GM20000 (cell line): ENCODE measurements around the gene TMIGD3.

Source experiments
- DNase-seq: peaks from one replicate; pipeline ENCODE4 v3.0.0; 2012; ENCODE audit warnings: low spot score
- TF ChIP-seq, protein P1 (sequence below): IDR thresholded peaks from 2 replicates; pipeline ENCODE4 v1.5.1; 2012; ENCODE audit warnings: mild to moderate bottlenecking, control low read depth; ENCODE audit errors: extremely low read depth, missing control alignments

TMIGD3 gene

GRCh38 chr1:111436726-111437125, 66.7 kb downstream of the TMIGD3 start:
- TF ChIP-seq, protein P1, sequence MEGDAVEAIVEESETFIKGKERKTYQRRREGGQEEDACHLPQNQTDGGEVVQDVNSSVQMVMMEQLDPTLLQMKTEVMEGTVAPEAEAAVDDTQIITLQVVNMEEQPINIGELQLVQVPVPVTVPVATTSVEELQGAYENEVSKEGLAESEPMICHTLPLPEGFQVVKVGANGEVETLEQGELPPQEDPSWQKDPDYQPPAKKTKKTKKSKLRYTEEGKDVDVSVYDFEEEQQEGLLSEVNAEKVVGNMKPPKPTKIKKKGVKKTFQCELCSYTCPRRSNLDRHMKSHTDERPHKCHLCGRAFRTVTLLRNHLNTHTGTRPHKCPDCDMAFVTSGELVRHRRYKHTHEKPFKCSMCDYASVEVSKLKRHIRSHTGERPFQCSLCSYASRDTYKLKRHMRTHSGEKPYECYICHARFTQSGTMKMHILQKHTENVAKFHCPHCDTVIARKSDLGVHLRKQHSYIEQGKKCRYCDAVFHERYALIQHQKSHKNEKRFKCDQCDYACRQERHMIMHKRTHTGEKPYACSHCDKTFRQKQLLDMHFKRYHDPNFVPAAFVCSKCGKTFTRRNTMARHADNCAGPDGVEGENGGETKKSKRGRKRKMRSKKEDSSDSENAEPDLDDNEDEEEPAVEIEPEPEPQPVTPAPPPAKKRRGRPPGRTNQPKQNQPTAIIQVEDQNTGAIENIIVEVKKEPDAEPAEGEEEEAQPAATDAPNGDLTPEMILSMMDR: no peak
- DNase-seq: no peak
